OCI-LY7 (cell line): Measurements from ENCODE around the gene MYLK4. TPM values are rescaled to one million over a fixed set of nuclear protein-coding genes. Genes with fewer than 3 reads are reported as not detected.

Experiments used
- BruUV-seq: library from RNA; stranded (reverse); fragments of 400-500 nt; replicated peaks from 2 replicates; lab custom pipeline; 2021; lab: Mats Ljungman, UMichigan
- CTCF ChIA-PET: fragments of 300-600 bp; sonication (Branson Sonifier 250); formaldehyde crosslinking; loops from one replicate; lab custom pipeline; 2022; ENCODE audit warnings: antibody characterized with exemption; ENCODE audit not compliant: unreplicated experiment; lab: Charles Lee
- POLR2A ChIA-PET: fragments of 300-600 bp; sonication (Branson Sonifier 250); formaldehyde crosslinking; loops from one replicate; lab custom pipeline; 2022; ENCODE audit warnings: antibody characterized with exemption; lab: Charles Lee
- DNase-seq: peaks from one replicate; pipeline ENCODE4 v3.0.0-alpha.2; 2015; ENCODE audit warnings: low spot score
- H2AFZ ChIP-seq: fragments of 200-600 bp; sonication (generic), shearing (Covaris generic); 2 replicates; pipeline ENCODE4 v1.6.1; 2014; ENCODE audit warnings: mild to moderate bottlenecking, antibody characterized with exemption, low read length, moderate library complexity
- H3K27ac ChIP-seq: fragments of 200-600 bp; sonication (generic); 2 replicates; pipeline ENCODE4 v1.5.1; 2014; ENCODE audit warnings: mixed run types, low read depth, mild to moderate bottlenecking, moderate library complexity, low read length, inconsistent platforms; ENCODE audit not compliant: poor library complexity, severe bottlenecking
- H3K36me3 ChIP-seq: fragments of 200-600 bp; sonication (generic); 2 replicates; pipeline ENCODE4 v1.6.1; 2014; ENCODE audit warnings: mild to moderate bottlenecking, antibody characterized with exemption, low read length, moderate library complexity, mixed read lengths; ENCODE audit not compliant: insufficient read depth
- H3K4me1 ChIP-seq: fragments of 200-600 bp; sonication (generic); 2 replicates; pipeline ENCODE4 v1.5.1; 2014; ENCODE audit warnings: mild to moderate bottlenecking, low read length; ENCODE audit not compliant: insufficient read depth, poor library complexity, severe bottlenecking
- H3K4me2 ChIP-seq: fragments of 200-600 bp; sonication (generic); 2 replicates; pipeline ENCODE4 v1.6.1; 2014; ENCODE audit warnings: mild to moderate bottlenecking, low read length
- H3K4me3 ChIP-seq: fragments of 200-600 bp; sonication (generic); 2 replicates; pipeline ENCODE4 v1.5.1; 2014; ENCODE audit warnings: mild to moderate bottlenecking, low read depth, low read length; ENCODE audit not compliant: poor library complexity, severe bottlenecking
- H3K79me2 ChIP-seq: fragments of 200-600 bp; sonication (generic); 2 replicates; pipeline ENCODE4 v1.6.1; 2016; ENCODE audit warnings: low read depth, mild to moderate bottlenecking, low read length, moderate library complexity, mixed read lengths; ENCODE audit not compliant: insufficient read depth
- H3K9me2 ChIP-seq: fragments of 200-600 bp; sonication (generic); 2 replicates; pipeline ENCODE4 v1.6.1; 2016; ENCODE audit warnings: mild to moderate bottlenecking, low read length, mixed read lengths; ENCODE audit not compliant: insufficient read depth
- H3K9me3 ChIP-seq: fragments of 200-600 bp; sonication (generic); 2 replicates; pipeline ENCODE4 v1.6.1; 2014; ENCODE audit warnings: mild to moderate bottlenecking, mixed run types, low read length, mixed read lengths
- H4K20me1 ChIP-seq: fragments of 200-600 bp; sonication (generic); 2 replicates; pipeline ENCODE4 v1.6.1; 2014; ENCODE audit warnings: mild to moderate bottlenecking, antibody characterized with exemption, low read length, moderate library complexity, mixed read lengths; ENCODE audit not compliant: insufficient read depth
- EZH2phosphoT487 ChIP-seq: fragments of 200-600 bp; sonication (generic); IDR thresholded peaks from 2 replicates; pipeline ENCODE4 v1.6.1; 2018; ENCODE audit warnings: low read depth, borderline replicate concordance, mild to moderate bottlenecking, mixed run types, antibody characterized with exemption, low read length, moderate library complexity, mixed read lengths
- intact Hi-C: fragments of 100-400 bp; cut with micrococcal nuclease; formaldehyde crosslinking; loops from one replicate; pipeline ENCODE4 v1.10.0; 2022; ENCODE audit not compliant: unreplicated experiment
- total RNA-seq, 2 experiments: library from RNA; depleted of rRNA in 1 of 2; stranded (reverse); fragments of >200 nt in 1 of 2; shearing (Covaris generic) in 1 of 2; gene quantifications; 2 replicates each; pipeline ENCODE4 v1.2.3, GENCODE V29; 2014 to 2022
- TF ChIP-seq, protein P1 (sequence below): fragments of 200-600 bp; sonication (generic); conservative IDR thresholded peaks from 2 replicates; pipeline ENCODE4 v1.5.1; 2014; ENCODE audit warnings: mild to moderate bottlenecking, antibody characterized with exemption, low read length, moderate library complexity, mixed read lengths

MYLK4 gene
- total RNA-seq, 2 experiments from 2014 or later, result 0.16 to 0.36 TPM

DNA sequence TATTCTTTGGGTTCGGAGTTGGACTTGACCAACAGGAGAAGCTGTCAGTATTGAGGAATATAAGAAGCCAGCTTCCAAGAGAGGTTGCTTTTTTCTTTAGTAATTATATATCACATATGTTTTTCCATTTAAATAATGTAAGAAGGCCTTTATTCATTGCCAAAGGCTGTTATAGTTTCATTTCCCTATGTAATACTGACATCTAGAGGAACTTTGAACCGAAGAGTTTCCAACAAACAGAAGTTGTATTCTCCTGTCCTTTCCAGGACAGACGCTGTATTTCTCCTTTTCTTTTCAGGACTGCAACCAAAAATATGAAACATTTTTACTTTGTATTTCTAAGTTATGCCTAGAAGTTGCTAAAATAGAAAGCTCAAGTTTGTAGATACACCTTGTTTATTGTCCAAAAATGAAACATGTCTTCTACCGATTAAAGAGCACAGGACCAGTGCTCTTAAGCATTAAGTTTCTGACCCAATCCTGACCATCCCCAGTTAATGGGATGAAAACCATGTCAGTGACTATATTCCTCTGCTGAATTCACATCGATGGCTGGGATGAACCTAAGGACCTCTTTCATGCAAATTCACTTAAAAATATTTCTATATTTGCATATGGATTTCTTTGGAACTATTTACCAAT is 55.1 kb downstream of the MYLK4 start:
- intact Hi-C loops, result no loop called here
- Histone ChIP-seq H3K79me2 (no peaks in the 10 kb centered on the region), H2AFZ (no peak overlapping the region), H3K4me1 (no peaks in the 10 kb centered on the region), H3K36me3 (no peaks in the 10 kb centered on the region), H3K9me3 (no peaks in the 10 kb centered on the region), H3K4me2 (no peak overlapping the region), H4K20me1 (no peaks in the 10 kb centered on the region), H3K4me3 (no peak overlapping the region), H3K9me2 (no peaks in the 10 kb centered on the region), H3K27ac (no peak overlapping the region)
- CTCF ChIA-PET, result no interaction called here
- BruUV-seq, result no TSS peak
- POLR2A ChIA-PET, result interaction anchor here (1.5 kb wide), 1 partner anchor 9 kb away, joined by 3 read pairs; no protein-coding TSS in a partner anchor
- no peak for TF ChIP-seq EZH2phosphoT487
- TF ChIP-seq, protein P1, sequence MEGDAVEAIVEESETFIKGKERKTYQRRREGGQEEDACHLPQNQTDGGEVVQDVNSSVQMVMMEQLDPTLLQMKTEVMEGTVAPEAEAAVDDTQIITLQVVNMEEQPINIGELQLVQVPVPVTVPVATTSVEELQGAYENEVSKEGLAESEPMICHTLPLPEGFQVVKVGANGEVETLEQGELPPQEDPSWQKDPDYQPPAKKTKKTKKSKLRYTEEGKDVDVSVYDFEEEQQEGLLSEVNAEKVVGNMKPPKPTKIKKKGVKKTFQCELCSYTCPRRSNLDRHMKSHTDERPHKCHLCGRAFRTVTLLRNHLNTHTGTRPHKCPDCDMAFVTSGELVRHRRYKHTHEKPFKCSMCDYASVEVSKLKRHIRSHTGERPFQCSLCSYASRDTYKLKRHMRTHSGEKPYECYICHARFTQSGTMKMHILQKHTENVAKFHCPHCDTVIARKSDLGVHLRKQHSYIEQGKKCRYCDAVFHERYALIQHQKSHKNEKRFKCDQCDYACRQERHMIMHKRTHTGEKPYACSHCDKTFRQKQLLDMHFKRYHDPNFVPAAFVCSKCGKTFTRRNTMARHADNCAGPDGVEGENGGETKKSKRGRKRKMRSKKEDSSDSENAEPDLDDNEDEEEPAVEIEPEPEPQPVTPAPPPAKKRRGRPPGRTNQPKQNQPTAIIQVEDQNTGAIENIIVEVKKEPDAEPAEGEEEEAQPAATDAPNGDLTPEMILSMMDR, result peak; percentile 73
- DNase-seq, result peak; percentile 19

DNA sequence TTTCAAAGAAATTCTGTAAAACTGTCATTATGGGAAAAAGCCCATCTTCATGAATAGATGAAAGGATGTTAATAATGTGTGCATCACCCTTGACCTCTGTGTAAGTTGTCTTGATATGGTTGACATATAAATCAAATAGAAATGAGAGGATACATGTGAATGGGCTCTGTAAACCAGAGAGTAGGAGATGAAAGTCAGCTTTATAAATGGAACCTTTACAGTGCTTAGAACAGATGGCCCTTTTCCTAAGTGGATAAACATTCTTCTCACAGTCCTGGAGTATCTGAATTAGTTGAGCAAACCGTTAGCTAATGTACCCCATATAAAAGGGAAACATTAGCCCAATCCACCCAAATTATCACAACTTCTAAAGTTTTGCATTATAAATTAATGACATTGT is 57.5 kb downstream of the MYLK4 start:
- POLR2A ChIA-PET, result interaction anchor here (1.0 kb wide), 1 partner anchor 1318 kb away, joined by 3 read pairs; no protein-coding TSS in a partner anchor

More for the DNA sequence above, 57.5 kb downstream of the MYLK4 start:
- H3K36me3 ChIP-seq, result no peaks in the 10 kb centered on the region
- H3K27ac ChIP-seq, result no peak overlapping the region
- no peaks in the 10 kb centered on the region for H3K9me3 ChIP-seq
- TF ChIP-seq, protein P1, result no peak
- TF ChIP-seq EZH2phosphoT487, result no peak
- no peak overlapping the region for H3K4me2 ChIP-seq
- no peak for DNase-seq
- no peaks in the 10 kb centered on the region for H3K9me2 ChIP-seq
- H3K4me3 ChIP-seq, result no peak overlapping the region
- no TSS peak for BruUV-seq
- intact Hi-C loops, result no loop called here
- no peaks in the 10 kb centered on the region for H3K4me1 ChIP-seq
- no peaks in the 10 kb centered on the region for H4K20me1 ChIP-seq
- no peak overlapping the region for H2AFZ ChIP-seq
- CTCF ChIA-PET, result no interaction called here
- H3K79me2 ChIP-seq, result no peaks in the 10 kb centered on the region
